ENCODE results near the gene ZNF205.

Gene ZNF205

DNA sequence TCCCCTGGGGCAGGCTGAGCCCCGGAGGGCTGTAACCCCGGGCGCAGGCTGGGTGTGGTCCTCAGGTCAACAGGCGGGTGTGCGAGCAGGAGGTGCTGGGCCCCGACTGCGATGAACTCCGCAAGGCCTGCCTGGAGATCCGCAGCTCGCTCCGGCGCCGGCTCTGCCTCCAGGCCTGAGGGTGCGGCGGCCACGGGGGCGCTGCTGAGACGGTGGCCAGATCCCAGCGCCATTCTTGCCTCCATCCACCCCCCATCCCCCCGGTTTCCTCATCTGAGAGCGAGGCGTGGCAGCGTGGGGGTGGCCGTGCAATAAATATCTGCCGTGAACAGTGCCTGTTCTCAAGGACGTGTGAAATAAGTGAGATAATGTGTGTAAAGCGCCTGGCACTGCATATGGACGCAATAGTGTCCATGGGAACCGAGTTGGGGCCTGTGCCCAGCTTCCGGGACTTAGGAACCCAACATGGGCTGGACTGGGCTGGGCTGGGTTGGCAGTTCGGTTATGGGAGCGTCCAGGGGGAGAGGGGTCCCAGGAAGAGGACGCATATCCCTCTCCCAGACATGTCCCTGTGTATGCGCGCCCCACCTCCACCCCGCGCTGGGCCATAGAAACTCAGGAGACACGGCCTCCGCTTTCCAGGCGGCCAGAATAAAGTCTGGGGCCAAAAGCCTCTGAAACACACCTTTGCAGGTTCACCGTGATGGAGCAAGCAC, 37.4 kb downstream of the ZNF205 start:
- no peaks in the 10 kb centered on the region for H3K36me3 ChIP-seq
- no peaks in the 10 kb centered on the region for H3K27me3 ChIP-seq
- DNase-seq: peak; percentile 85
- H3K4me1 ChIP-seq: no peaks in the 10 kb centered on the region; the same call in 1 of the 2 replicates
- H3K4me3 ChIP-seq (ENCODE audit: low read depth, low read length): peak overlapping the region; percentile 68
- no peaks in the 10 kb centered on the region for H3K9me3 ChIP-seq
- peak; percentile 50 for TF ChIP-seq CTCF (IDR thresholded peaks at IDR 0.05; ENCODE audit: low read depth, low read length)

DNA sequence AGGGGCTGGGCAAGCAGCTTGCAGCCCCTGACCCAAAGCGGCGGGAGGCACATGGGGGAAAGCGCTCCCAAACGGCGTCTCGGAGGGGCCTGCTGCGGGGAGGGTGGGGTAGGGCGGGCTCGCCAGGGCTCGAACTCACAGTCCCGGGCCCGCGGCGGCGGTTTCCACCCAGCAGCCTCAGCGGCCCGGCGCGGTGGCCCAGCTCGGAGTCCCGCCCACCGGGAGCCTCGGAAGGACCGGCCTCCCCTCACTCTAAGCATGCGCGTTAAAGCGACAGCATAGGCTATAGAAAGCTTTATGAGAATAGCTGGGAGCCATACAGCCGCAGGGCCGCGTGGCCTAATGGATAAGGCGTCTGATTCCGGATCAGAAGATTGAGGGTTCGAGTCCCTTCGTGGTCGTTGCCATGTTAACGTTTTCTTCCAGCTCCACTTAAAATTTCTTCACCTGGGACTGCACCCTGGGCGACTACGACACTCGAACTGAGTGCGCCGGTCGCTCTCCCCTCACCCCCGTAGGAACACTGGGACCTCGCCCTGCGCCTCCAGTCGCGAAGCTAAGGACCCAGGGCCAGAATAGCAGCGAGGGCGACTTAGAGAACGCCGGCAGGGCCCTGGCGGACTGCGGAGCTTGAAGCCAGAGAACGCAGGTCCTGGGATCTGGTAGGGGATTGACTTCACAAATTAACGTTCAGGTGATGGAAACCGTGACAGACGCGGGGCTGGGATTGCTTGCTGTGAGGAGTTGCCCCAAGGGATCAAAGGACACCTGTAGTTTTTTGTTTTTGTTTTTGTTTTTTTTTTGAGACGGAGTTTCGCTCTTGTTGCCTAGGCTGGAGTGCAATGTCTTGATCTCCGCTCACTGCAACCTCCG, 38.2 kb downstream of the ZNF205 start:
- Histone ChIP-seq H3K36me3 (no peaks in the 10 kb centered on the region), H3K9me3 (no peaks in the 10 kb centered on the region), H3K4me1 (no peaks in the 10 kb centered on the region; the same call in 1 of the 2 replicates), H3K4me3 (ENCODE audit: low read depth, low read length) (peak overlapping the region; percentile 68), H3K27me3 (no peaks in the 10 kb centered on the region)
- DNase-seq: peak; percentile 97
- no peak for TF ChIP-seq CTCF (IDR thresholded peaks at IDR 0.05; ENCODE audit: low read depth, low read length)

DNA sequence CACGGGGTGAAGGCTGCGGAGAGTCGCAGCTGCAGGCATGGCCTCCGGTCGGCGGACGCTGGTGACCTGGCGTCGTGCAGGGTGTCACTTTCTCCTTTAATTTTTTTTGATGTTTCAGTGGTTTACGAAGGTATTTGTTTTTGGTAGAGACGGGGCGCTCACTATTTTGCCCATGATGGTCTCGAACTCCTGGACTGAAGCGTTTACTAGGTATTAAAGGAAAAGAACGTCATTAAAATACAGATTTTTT, 39.6 kb downstream of the ZNF205 start:
- H3K9me3 ChIP-seq: no peaks in the 10 kb centered on the region
- H3K4me1 ChIP-seq: no peaks in the 10 kb centered on the region; the same call in 1 of the 2 replicates
- H3K4me3 ChIP-seq (ENCODE audit: low read depth, low read length): peak overlapping the region; percentile 57
- no peak for TF ChIP-seq CTCF (IDR thresholded peaks at IDR 0.05; ENCODE audit: low read depth, low read length)
- H3K27me3 ChIP-seq: no peaks in the 10 kb centered on the region
- no peaks in the 10 kb centered on the region for H3K36me3 ChIP-seq
- no peak for DNase-seq

GRCh38 chr16:3152277-3152990, 40.0 kb downstream of the ZNF205 start:
- TF ChIP-seq CTCF (IDR thresholded peaks at IDR 0.05; ENCODE audit: low read depth, low read length): peak; percentile 51
- DNase-seq: peak; percentile 88
- H3K36me3 ChIP-seq: no peaks in the 10 kb centered on the region
- H3K9me3 ChIP-seq: no peaks in the 10 kb centered on the region
- H3K27me3 ChIP-seq: no peaks in the 10 kb centered on the region
- H3K4me3 ChIP-seq (ENCODE audit: low read depth, low read length): peak overlapping the region; percentile 57
- no peaks in the 10 kb centered on the region; the same call in 1 of the 2 replicates for H3K4me1 ChIP-seq

DNA sequence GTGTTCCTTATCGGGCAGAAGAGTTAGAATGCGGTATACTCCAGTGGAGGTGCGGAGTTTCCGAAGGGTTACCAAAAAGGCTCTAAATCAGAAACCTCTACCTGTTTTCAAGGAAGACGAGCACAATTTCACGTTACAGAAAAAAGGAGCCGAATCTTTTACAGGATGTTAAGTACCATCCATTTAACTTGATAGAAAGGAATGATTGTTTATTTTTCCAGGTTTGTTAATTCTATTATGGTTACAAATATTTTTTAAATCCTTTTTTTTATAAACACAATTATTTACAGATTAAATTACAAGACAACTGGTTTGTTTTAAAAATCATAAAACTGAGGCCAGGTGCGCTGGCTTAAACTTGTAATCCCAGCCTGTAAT, 40.6 kb downstream of the ZNF205 start:
- Histone ChIP-seq H3K9me3 (no peaks in the 10 kb centered on the region), H3K36me3 (no peaks in the 10 kb centered on the region), H3K4me1 (no peaks in the 10 kb centered on the region; the same call in 1 of the 2 replicates), H3K27me3 (no peaks in the 10 kb centered on the region), H3K4me3 (ENCODE audit: low read depth, low read length) (no peak overlapping the region)
- no peak for TF ChIP-seq CTCF (IDR thresholded peaks at IDR 0.05; ENCODE audit: low read depth, low read length)
- no peak for DNase-seq
